Psoas muscle (tissue), 8 donors: Measurements from ENCODE around the gene SYMPK. TPM values are rescaled to one million over a fixed set of nuclear protein-coding genes. Genes with fewer than 3 reads are reported as not detected.
A peak's percentile ranks its signal among the peaks of the same experiment; 100 is the strongest.

Source experiments
- ATAC-seq, 4 donors: fragments of 200-7000 bp; cut with Tn5 transposase; one replicate each; pipeline ENCODE4 v1.9.1; 2020; ENCODE audit warnings: moderate library complexity in 3 of 4, mild to moderate bottlenecking in 2 of 4
- DNase-seq, 2 donors: peaks; one replicate each; pipeline ENCODE4 v3.0.0-alpha.2; 2020
- H3K27ac ChIP-seq: fragments of 200-600 bp; one replicate; pipeline ENCODE4 v1.8.0; 2022
- H3K27me3 ChIP-seq, 3 donors: fragments of 200-600 bp in 1 of 3; one replicate each; pipeline versions ENCODE4 v1.6.1 to v1.8.0; 2013 to 2022; ENCODE audit warnings: low read length in 2 of 3, mild to moderate bottlenecking in 2 of 3, moderate library complexity in 1 of 3; ENCODE audit not compliant: insufficient read depth in 3 of 3
- H3K36me3 ChIP-seq, 2 donors: fragments of 200-600 bp in 1 of 2; one replicate each; pipeline versions ENCODE4 v1.6.1 to v1.8.0; 2013 to 2022; ENCODE audit warnings: low read depth in 1 of 2, mild to moderate bottlenecking in 1 of 2, moderate library complexity in 1 of 2; ENCODE audit not compliant: insufficient read depth in 1 of 2
- H3K4me1 ChIP-seq: fragments of 200-600 bp; one replicate; pipeline ENCODE4 v1.8.0; 2022
- H3K4me3 ChIP-seq: fragments of 200-600 bp; one replicate; pipeline ENCODE4 v1.8.0; 2022; ENCODE audit warnings: mild to moderate bottlenecking
- H3K9me3 ChIP-seq: fragments of 200-600 bp; one replicate; pipeline ENCODE4 v1.8.0; 2022
- CTCF ChIP-seq: fragments of 200-600 bp; IDR thresholded peaks from one replicate; pipeline ENCODE4 v1.8.0; 2022; ENCODE audit warnings: antibody characterized with exemption
- WGBS, 3 donors: extraction: QIAGEN DNeasy Blood & Tissue Kit; methylation state at CpG; one replicate each; pipeline versions ENCODE4 v1.1.6 to v1.1.7; 2013; 5-methylcytosine and 5-hydroxymethylcytosine counted together
- intact Hi-C, 2 donors: fragments of 100-400 bp; cut with DNase I; formaldehyde crosslinking; loops; one replicate each; pipeline versions ENCODE4 v1.11.0 to v1.14.2; 2022
- polyA plus RNA-seq, 3 donors: library from polyadenylated mRNA; stranded (reverse); fragments of 200-250 nt; gene quantifications; one replicate each; pipeline ENCODE4 v1.2.3, GENCODE V29; 2013
- total RNA-seq, 4 donors: library from RNA; stranded (reverse); fragmentation: NEBNext Ultra II Directional in 2 of 4; extraction: Animal tissue kit (Norgen Biotek cat#: 25700) in 2 of 4; gene quantifications; one replicate each; pipeline versions ENCODE4 v1.2.1 to v1.2.4, GENCODE V29; 2021 to 2023
- donor health status: healthy with polysubstance abuse.
- donor health status: DM: no; HTN: no; CAD: no; lungs with moderate emphysema.
- donor health status: Bipolar disorder and iron deficiency.
- donor health status: healthy.
- donor health status: DM: yes; HTN: yes; CAD: no.
- donor health status: DM: no; HTN: no; CAD: no.
- donor health status: DM: no; HTN: no; CAD: no.
- donor health status: DM: yes; HTN: yes; CAD: no.

The SYMPK gene
- total and polyA plus RNA-seq, 7 donors: 27.6 to 80.3 (median 47.6) TPM

GRCh38 chr19:45828945-45829344, 34.0 kb downstream of the SYMPK start:
- WGBS, 3 donors: 94 to 96% (median 95%) methylated on average over 16 of the region's 16 CpGs
- TF ChIP-seq CTCF: no peak
- DNase-seq (peak in 1 of 2 donors; percentile 39), ATAC-seq (no peak)
- Histone ChIP-seq H3K36me3 (peaks cover 14 to 98% of the 10 kb centered on the region in 2 donors), H3K4me3 (no peak overlapping the region), H3K9me3 (no peaks in the 10 kb centered on the region), H3K27me3 (no peaks in the 10 kb centered on the region), H3K4me1 (peaks cover 5% of the 10 kb centered on the region), H3K27ac (no peak overlapping the region)
- intact Hi-C loops: no loop called here

- Histone ChIP-seq H3K9me3 (no peaks in the 10 kb centered on the region), H3K4me1 (peaks cover 5% of the 10 kb centered on the region), H3K27ac (no peak overlapping the region), H3K36me3 (peaks cover 14 to 98% of the 10 kb centered on the region in 2 donors), H3K27me3 (no peaks in the 10 kb centered on the region), H3K4me3 (no peak overlapping the region)
- intact Hi-C loops: no loop called here
- DNase-seq: no peak
- TF ChIP-seq CTCF: no peak
- WGBS, 3 donors: 85 to 91% (median 89%) methylated on average over 8 to 9 of the region's 9 CpGs
- no peak for ATAC-seq
Observed at GRCh38 chr19:45828523-45828922, 34.4 kb downstream of the SYMPK start.

GRCh38 chr19:45827459-45828093, 35.4 kb downstream of the SYMPK start:
- ATAC-seq (no peak), DNase-seq (peak in 1 of 2 donors; percentile 37)
- TF ChIP-seq CTCF: no peak
- Histone ChIP-seq H3K4me1 (peaks cover 5% of the 10 kb centered on the region), H3K27me3 (no peaks in the 10 kb centered on the region), H3K9me3 (no peaks in the 10 kb centered on the region), H3K4me3 (no peak overlapping the region), H3K27ac (no peak overlapping the region), H3K36me3 (peaks cover 14 to 96% of the 10 kb centered on the region in 2 donors)
- intact Hi-C loops: no loop called here
- 92 to 94% (median 92%) methylated on average over 16 of the region's 16 CpGs for WGBS, 3 donors

- Histone ChIP-seq H3K4me3 (no peak overlapping the region), H3K4me1 (peaks cover 5% of the 10 kb centered on the region), H3K27me3 (no peaks in the 10 kb centered on the region), H3K27ac (no peak overlapping the region), H3K36me3 (peaks cover 13 to 94% of the 10 kb centered on the region in 2 donors), H3K9me3 (no peaks in the 10 kb centered on the region)
- no peak for TF ChIP-seq CTCF
- ATAC-seq: no peak
- intact Hi-C loops: no loop called here
- DNase-seq: no peak
- WGBS, 3 donors: 67 to 76% (median 76%) methylated on average over 11 of the region's 11 CpGs
Observed at GRCh38 chr19:45826934-45827333, 36.0 kb downstream of the SYMPK start.
